ENCODE measurements around the gene LGALS7B. TPM values are rescaled to one million over a fixed set of nuclear protein-coding genes. Genes with fewer than 3 reads are reported as not detected.
A peak's percentile ranks its signal among the peaks of the same experiment; 100 is the strongest.
"Not testable (repeated sequence)": the region's sequence is repeated elsewhere in the genome, so short reads cannot be mapped to it uniquely, and the experiment has no call there.

The LGALS7B gene
- total RNA-seq, 4 donors from 2014 or later, result 871 to 2,466 (median 1,613) TPM

GRCh38 chr19:38792250-38793111 is 3.5 kb downstream of the LGALS7B start:
- H3K4me1 ChIP-seq, result peaks cover 0 to 36% (median 12%) of the 10 kb centered on the region in 3 donors
- DNase-seq, result no peak
- whole genome bisulfite sequencing, 2 donors, result 16% methylated on average over 7 of the region's 71 CpGs; no CpG with 5 or more reads in 1 of the 2 donors
- H3K9me3 ChIP-seq, result no peaks in the 10 kb centered on the region
- TF ChIP-seq POLR2A (IDR thresholded peaks at IDR 0.05), result no peak
- peak in 5 of 6 experiments; percentile 25 to 70 (median 51) for TF ChIP-seq CTCF (IDR thresholded peaks at IDR 0.05)
- H3K4me3 ChIP-seq, result peak overlapping the region; percentile 13 to 60 (median 32)
- H3K36me3 ChIP-seq, result no peaks in the 10 kb centered on the region
- no peaks in the 10 kb centered on the region for H3K27me3 ChIP-seq
- peak overlapping the region; percentile 85 to 91 (median 86) for H3K27ac ChIP-seq
- intact Hi-C loops (cut with DNase I), result no loop called here

- no peaks in the 10 kb centered on the region for H3K27me3 ChIP-seq
- TF ChIP-seq POLR2A (IDR thresholded peaks at IDR 0.05) (no peak), CTCF (IDR thresholded peaks at IDR 0.05) (no peak)
- peak overlapping the region; percentile 85 to 91 (median 86) for H3K27ac ChIP-seq
- peaks cover 0 to 29% (median 12%) of the 10 kb centered on the region in 3 donors for H3K4me1 ChIP-seq
- 21 to 49% methylated on average over 8 of the region's 8 CpGs for WGBS, 2 donors
- H3K36me3 ChIP-seq, result no peaks in the 10 kb centered on the region
- no peak overlapping the region for H3K4me3 ChIP-seq
- no peak for DNase-seq
- intact Hi-C loops (cut with DNase I), result no loop called here
- H3K9me3 ChIP-seq, result no peaks in the 10 kb centered on the region
These were observed 4.2 kb downstream of the LGALS7B start for GRCh38 chr19:38793177-38793576.

DNA sequence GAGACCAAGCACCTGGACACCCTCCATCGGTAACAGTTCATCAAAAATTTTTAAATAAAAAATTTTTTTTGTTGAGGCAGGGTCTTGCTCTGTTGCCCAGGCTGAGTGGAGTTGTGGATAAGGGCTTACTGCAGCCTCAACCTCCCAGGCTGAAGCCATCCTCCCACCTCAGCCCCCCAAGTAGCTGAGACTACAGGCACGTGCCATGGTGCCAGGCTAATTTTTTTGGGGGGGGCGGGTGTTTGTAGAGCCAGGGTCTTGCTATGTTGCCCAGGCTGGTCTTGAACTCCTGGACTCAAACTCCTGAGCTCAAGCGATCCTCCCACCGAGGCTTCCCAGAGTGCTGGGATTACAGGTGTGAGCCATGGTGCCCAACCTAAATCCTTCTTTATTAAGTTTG is 4.7 kb downstream of the LGALS7B start:
- intact Hi-C loops (cut with DNase I), result no loop called here
- no peak overlapping the region for H3K4me3 ChIP-seq
- no peaks in the 10 kb centered on the region for H3K27me3 ChIP-seq
- H3K9me3 ChIP-seq, result no peaks in the 10 kb centered on the region
- no peaks in the 10 kb centered on the region for H3K36me3 ChIP-seq
- peak overlapping the region in 3 of 4 donors; percentile 86 to 91 (median 87) for H3K27ac ChIP-seq
- 64 to 75% methylated on average over 1 to 5 of the region's 5 CpGs for WGBS, 2 donors
- no peak for TF ChIP-seq CTCF (IDR thresholded peaks at IDR 0.05)
- TF ChIP-seq POLR2A (IDR thresholded peaks at IDR 0.05), result no peak
- peaks cover 0 to 28% (median 12%) of the 10 kb centered on the region in 3 donors for H3K4me1 ChIP-seq
- no peak for DNase-seq

DNA sequence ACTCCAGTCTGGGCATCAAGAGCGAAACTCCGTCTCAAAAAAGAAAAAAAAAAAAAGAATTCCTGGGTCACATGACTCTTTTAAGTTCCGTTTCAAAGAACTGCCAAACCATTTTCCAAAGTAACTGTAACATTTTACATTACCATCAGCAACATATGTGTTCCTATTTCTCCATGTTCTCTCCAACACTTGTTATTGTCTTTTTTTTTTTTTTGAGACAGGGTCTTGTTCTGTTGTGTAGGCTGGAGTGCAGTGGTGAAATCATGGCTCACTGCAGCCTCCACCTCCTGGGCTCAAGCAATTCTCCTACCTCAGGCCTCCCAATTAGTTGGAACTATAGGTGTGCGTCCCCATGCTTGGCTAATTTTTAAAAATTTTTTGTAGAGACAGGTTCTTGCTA is 6.5 kb downstream of the LGALS7B start:
- Histone ChIP-seq H3K27ac (no peak overlapping the region), H3K9me3 (no peaks in the 10 kb centered on the region), H3K27me3 (no peaks in the 10 kb centered on the region), H3K4me1 (peaks cover 7 to 43% (median 23%) of the 10 kb centered on the region in 3 donors), H3K4me3 (no peak overlapping the region), H3K36me3 (no peaks in the 10 kb centered on the region)
- DNase-seq, result no peak
- WGBS, 2 donors, result 90 to 95% methylated on average over 3 to 4 of the region's 4 CpGs
- intact Hi-C loops (cut with DNase I), result no loop called here
- TF ChIP-seq CTCF (IDR thresholded peaks at IDR 0.05), result no peak
- TF ChIP-seq POLR2A (IDR thresholded peaks at IDR 0.05), result no peak

DNA sequence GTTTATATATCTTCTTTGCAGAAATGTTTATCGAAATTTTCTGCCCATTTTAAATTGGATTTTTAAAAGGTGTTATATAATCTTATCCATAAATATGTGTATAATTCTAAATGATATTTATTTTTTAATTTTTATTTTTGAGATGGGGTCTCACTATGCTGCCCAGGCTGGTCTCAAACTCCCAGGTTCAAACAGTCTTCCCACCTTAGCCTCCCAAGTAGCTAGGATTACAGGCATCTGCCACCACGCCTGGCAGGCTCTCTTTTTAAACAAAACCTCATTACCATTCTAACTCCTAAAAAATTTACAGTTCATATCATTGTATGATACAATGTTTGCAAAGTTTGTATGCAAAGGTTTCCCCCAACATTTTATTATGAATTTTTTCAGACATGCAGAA is 7.2 kb downstream of the LGALS7B start:
- Histone ChIP-seq H3K4me1 (peaks cover 7 to 44% (median 23%) of the 10 kb centered on the region in 3 donors), H3K9me3 (no peaks in the 10 kb centered on the region), H3K4me3 (no peak overlapping the region), H3K36me3 (no peaks in the 10 kb centered on the region), H3K27ac (no peak overlapping the region), H3K27me3 (no peaks in the 10 kb centered on the region)
- WGBS, 2 donors, result 46 to 51% methylated on average over 2 of the region's 2 CpGs
- DNase-seq, result no peak
- TF ChIP-seq POLR2A (IDR thresholded peaks at IDR 0.05) (no peak), CTCF (IDR thresholded peaks at IDR 0.05) (no peak)
- intact Hi-C loops (cut with DNase I), result no loop called here

- H3K27ac ChIP-seq, result peak overlapping the region in 1 of 4 donors; percentile 49
- H3K4me1 ChIP-seq, result peaks cover 7 to 37% (median 17%) of the 10 kb centered on the region in 3 donors
- H3K36me3 ChIP-seq; H3K27me3 ChIP-seq; H3K9me3 ChIP-seq; intact Hi-C loops (cut with DNase I); DNase-seq: not testable (repeated sequence)
- WGBS, 2 donors, result no CpG with 5 or more reads among the region's 33 CpGs
- H3K4me3 ChIP-seq, result peak overlapping the region in 1 of 4 donors; percentile 52
These were observed 8.8 kb downstream of the LGALS7B start for GRCh38 chr19:38797781-38798180.

Data from esophagus squamous epithelium (tissue), 5 donors.